KBM-7 (cell line): Measurements from ENCODE around the gene SPON1.

Experiments used
- DNase-seq: peaks from one replicate; pipeline ENCODE4 v3.0.0-alpha.2; 2015
- in situ Hi-C: fragments of 300-500 bp; cut with MboI; formaldehyde crosslinking; loops from 2 replicates; pipeline ENCODE4 v1.14.3; 2020; ENCODE audit warnings: low sequenced_read_pairs, low pct_unique_long_range_greater_than_20kb, mixed read lengths

Gene SPON1

GRCh38 chr11:13942378-13942777 lies 20.1 kb upstream of the SPON1 start:
- in situ Hi-C loops: no loop called here
- no peak for DNase-seq

DNA sequence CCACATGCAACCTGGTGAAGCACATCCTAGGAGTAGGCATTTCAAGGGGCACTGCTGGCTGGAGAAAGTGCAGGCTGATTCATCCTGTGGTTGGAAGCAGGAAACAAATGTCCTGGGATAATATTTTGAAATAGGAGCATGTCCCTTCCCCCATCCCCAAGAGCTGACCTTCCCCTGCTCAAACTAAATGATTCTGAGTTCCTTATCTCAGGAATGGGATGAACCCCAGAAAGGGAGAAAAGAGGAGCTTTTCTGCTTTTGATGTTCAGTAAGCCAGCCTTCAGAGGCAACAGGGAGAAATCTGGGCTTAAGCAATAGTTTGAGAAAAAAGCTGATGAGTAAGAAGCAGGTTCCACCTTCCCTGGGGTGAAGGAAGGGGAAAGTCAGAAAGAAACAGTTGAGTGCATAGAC lies 19.5 kb upstream of the SPON1 start:
- in situ Hi-C loops: no loop called here
- no peak for DNase-seq

GRCh38 chr11:13944016-13944415 lies 18.5 kb upstream of the SPON1 start:
- in situ Hi-C loops: no loop called here
- no peak for DNase-seq

DNA sequence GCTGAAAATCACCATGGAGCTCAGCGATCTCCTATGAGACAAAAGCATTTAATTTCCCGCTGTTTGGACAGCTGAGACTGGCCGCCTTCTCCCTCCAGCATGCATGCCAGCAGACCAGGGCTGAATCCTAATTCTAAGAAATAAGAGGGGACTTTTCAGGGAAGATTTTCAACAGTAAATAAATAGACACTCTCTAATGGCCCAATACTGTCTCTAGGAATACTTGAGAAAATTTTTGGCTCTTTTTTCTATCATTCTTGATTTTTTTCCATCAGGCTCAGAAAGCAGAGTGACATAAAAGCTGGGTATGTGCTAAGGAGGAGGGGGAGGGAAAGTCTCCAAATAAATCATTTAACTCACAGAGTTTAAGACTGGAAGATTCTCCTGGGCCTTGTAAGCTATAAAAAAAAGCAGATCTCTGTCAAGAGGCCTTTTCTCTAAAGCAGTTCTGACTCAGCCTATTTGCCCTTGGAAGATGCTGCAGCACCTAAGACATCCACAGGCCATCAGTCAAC lies 17.6 kb upstream of the SPON1 start:
- no peak for DNase-seq
- in situ Hi-C loops: no loop called here

- in situ Hi-C loops: no loop called here
- no peak for DNase-seq
Observed at GRCh38 chr11:13947379-13947778, 15.1 kb upstream of the SPON1 start.

- in situ Hi-C loops: loop anchor here (25.0 kb wide), 1 partner anchor 287 kb away; no protein-coding TSS in a partner anchor
- peak; percentile 40 for DNase-seq
Observed at GRCh38 chr11:13949876-13950275, 12.6 kb upstream of the SPON1 start.

DNA sequence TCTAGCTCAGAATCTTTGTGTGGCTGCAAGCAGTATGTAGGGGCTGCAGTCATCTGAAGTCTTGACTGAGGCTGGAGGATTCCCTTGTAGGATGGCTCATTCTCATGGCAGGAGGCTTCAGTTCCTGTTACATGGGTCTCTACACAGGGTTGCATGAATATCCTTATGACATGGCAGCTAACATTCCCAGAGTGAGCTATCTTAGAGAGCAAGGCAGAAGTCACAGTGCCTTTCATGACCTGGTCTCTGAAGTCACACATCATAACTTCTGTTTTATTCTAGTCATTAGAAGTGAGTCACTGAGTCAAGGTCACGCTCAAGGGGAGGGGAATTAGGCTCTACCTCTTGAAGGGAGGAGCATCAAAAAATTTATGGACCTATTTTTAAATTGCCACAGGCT lies 10.3 kb upstream of the SPON1 start:
- in situ Hi-C loops: loop anchor here (25.0 kb wide), 1 partner anchor 285 kb away; no protein-coding TSS in a partner anchor
- no peak for DNase-seq

DNA sequence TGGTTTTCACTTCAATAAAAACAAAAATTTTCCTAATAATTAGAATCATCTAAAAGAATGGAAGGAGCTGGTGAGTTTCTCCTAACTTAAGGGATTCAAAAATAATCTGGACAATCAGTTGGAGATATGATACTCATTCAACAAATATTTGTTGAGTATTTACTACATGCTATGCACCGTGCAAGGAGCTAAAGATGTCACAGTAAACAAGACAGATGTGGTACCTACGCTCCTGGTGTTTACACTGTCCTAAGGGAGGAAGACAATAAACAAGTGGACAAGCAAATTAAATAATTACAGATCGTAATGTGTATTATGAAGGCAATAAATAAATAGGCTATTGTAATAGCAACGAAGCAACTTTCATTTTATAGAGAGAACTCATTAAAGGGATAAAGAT lies 9.9 kb upstream of the SPON1 start:
- no peak for DNase-seq
- in situ Hi-C loops: loop anchor here (25.0 kb wide), 1 partner anchor 285 kb away; no protein-coding TSS in a partner anchor

DNA sequence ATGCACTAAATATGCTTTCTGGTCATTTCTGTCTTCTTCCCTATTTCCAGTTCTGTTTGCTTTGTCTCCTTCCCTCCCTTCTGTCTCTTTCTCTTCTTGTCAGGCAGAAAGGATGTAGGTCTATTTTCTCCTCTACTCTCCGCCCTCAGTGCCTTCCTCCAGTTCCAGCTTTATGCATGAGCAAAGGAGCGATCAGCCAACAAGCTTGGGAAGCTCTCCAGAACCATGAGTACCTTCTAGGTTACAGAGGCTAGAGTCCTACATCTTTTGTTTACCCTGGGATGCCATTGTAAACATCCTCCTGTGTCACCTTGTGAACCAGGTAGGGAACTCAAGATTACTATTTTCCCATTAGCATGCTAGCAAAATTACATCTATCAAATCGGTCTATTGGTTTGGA lies 7.9 kb upstream of the SPON1 start:
- in situ Hi-C loops: loop anchor here (25.0 kb wide), 1 partner anchor 283 kb away; no protein-coding TSS in a partner anchor
- no peak for DNase-seq

- in situ Hi-C loops: loop anchor here (25.0 kb wide), 1 partner anchor 281 kb away; no protein-coding TSS in a partner anchor
- DNase-seq: peak; percentile 45
Observed at GRCh38 chr11:13955971-13956421, 6.5 kb upstream of the SPON1 start.

DNA sequence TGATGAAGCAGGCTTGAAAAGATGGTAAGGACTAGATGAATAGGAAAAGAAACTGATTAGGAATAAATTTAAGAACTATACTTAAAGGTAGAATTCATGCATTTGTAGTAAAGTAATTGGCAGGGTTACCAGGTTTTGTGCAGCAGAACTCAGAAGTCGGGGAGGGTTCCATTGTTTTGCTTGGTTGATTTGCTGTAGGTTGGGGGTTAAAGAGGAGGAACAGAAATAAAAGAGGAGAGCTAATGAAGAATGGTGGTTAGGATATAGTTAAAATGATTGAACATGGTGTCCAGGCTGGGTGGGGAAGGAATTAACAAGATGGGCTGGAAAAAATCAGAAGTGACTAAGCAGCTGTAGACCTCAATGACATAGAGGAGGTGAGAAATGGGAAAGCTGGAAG lies 5.5 kb upstream of the SPON1 start:
- no peak for DNase-seq
- in situ Hi-C loops: loop anchor here (25.0 kb wide), 1 partner anchor 280 kb away; no protein-coding TSS in a partner anchor

DNA sequence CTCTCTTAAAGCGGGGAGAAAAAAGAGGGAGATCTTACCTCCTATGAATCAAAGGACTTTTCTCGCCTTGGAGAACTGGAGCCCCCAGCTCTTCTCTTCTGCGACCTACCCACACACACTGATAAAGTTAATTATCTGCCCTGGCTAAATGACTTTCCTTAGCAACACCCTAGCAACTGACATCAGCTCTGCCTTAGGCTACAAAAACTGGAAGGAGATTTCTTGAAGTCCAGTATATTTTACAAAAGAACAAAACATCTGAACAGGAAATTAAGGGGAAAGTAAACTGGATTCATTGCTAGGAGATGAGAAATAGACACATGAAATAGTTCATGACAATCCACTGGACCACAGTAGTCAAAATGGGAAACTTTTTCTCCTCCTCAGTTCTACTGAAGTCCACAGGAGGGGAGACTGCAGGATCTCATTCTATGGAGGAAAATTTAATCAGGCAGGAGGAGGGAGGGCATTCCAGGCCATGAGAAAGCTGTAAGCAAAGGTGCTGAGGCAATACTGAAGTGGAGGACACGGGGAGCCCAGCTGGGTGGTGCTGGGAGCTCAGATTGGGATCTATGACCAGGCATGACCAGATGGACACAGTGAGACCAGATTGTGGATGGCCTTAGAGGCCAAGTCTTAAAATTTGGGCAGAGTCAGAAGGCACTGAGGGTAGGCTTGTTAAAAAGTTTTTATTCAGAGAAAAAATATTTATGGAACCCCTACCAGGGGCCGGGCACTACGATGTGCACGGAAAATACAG lies 3.7 kb upstream of the SPON1 start:
- DNase-seq: no peak
- in situ Hi-C loops: loop anchor here (25.0 kb wide), 1 partner anchor 278 kb away; no protein-coding TSS in a partner anchor

DNA sequence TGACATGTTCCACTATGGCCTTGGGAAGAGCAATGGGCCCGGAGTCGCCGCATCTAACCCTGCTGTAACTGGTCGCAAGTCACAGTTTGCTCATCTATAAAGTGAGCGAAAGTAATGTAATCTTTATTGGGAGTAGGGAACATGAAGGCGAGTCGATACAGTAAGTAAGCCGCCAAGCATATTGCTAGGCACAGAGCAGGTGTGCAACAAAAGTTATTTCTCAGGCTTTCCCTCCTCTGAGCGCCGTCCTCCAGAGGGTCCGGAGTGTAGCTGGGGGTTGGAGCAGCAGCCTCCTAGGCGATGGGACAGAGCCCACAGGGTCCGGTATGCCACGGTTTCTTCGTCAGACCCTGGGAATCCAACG lies 343 bp upstream of the SPON1 start:
- in situ Hi-C loops: loop anchor here (25.0 kb wide), 1 partner anchor 275 kb away; no protein-coding TSS in a partner anchor
- no peak for DNase-seq

DNA sequence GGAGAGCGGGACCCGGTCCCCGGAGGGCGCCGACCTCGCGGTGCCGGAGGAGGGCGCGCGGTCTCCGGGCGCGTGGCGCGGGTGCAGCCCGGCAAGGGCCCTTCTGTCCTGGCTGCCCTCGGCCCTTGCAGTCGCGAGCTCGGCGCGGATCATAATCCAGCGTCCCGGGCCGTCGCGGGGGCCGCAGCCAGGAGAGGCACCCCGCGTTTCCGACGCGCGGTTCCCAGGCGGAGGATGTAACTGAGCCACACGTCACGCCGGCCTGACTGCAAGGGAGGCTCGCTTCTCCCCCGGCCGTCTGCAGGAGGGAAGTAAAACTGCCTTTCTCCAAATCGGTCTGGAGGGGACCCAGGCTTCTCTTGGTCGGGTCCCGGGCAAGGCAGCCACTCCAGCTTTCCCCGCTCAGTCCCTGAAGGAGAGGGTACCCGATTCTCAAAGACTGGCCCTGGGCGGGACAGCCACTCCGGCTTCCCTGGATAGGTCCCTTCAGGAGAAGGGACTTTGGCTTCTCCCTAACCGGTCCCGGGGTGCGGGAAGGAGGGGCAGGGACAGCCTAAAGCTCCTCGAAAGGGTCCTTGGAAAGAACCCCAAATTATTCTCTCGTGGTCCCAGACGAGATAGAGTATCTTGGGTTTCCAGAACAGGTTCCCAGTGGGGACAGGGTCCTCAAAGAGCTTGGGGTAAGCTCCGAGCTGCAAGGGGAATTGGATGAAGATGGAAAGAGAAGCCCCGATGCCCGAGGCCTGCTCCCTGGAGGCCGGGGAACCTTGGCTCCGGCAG lies 836 bp downstream of the SPON1 start:
- no peak for DNase-seq
- in situ Hi-C loops: loop anchor here (25.0 kb wide), 1 partner anchor 274 kb away; no protein-coding TSS in a partner anchor

- DNase-seq: peak; percentile 8
- in situ Hi-C loops: loop anchor here (25.0 kb wide), 1 partner anchor 273 kb away; no protein-coding TSS in a partner anchor
Observed at GRCh38 chr11:13963949-13964770, 1.6 kb downstream of the SPON1 start.

GRCh38 chr11:13964771-13965074 lies 2.2 kb downstream of the SPON1 start:
- in situ Hi-C loops: loop anchor here (25.0 kb wide), 1 partner anchor 273 kb away; no protein-coding TSS in a partner anchor
- DNase-seq: no peak

DNA sequence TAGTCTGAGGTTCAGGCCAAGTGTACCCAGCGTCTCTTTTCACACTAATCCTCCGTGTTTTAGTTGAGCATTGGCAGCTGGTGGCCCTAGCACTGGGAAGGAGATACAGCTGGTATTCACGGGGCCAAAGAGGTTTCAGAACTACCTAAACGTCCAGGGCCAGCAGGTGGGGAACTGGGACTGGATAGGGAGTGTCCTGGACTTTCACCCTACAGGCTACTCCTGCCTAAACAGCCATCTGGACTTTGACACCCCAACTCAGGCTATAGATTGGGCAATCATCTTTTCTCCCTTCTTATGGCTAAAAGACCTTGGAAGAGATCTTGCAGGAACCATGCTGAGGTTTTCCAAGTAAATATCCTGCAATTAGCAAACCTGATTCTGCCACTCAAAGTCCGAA lies 2.8 kb downstream of the SPON1 start:
- DNase-seq: no peak
- in situ Hi-C loops: loop anchor here (25.0 kb wide), 1 partner anchor 272 kb away; no protein-coding TSS in a partner anchor

DNA sequence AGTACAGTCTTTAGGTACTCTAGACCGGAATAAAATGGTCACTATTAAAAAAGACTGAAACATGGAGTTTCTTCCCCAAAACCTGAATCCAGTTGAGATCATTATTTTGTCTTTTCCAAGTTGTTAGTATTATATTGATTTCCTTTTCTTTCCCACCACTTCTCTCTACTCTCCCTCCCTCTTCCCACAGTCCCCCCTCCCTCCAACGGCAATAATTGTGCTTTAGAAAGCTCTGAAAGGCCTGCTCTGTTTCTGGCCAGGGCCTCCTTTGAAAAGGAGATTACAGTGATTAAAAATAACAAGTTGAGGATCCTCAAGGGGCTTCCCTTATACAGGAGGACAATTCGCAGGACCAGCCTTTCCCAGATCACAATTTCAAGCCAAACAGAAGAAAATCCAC lies 3.5 kb downstream of the SPON1 start:
- in situ Hi-C loops: loop anchor here (25.0 kb wide), 1 partner anchor 271 kb away; no protein-coding TSS in a partner anchor
- DNase-seq: no peak

DNA sequence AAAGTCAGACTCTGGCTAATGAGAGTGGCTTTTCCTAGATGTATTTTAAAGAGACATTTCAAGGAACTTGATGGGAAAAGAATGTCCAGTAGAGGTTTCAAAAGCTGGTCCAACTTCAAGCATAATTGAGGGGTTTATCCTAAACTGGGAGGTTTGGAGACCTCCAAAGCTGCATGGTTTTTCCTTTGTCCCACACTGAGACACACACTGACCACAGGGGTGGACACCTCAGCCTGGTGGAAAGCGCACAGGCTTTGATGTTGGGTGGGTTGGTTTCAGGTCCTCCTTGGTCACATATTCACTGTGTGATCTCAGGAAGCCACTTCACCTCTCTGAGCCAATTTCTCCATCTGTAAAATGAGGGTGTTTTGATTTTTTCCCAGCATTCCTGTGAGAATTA lies 4.0 kb downstream of the SPON1 start:
- no peak for DNase-seq
- in situ Hi-C loops: loop anchor here (25.0 kb wide), 1 partner anchor 271 kb away; no protein-coding TSS in a partner anchor
